Karpas-422 (cell line): ENCODE results near the gene IL17D. TPM values are rescaled to one million over a fixed set of nuclear protein-coding genes. Genes with fewer than 3 reads are reported as not detected.

Experiments
- DNase-seq: peaks from one replicate; pipeline ENCODE4 v3.0.0-alpha.2; 2015
- H2AFZ ChIP-seq: fragments of 200-600 bp; sonication (generic); 2 replicates; pipeline ENCODE4 v1.6.1; 2014; ENCODE audit warnings: antibody characterized with exemption, low read length, mixed read lengths
- H3K27ac ChIP-seq: fragments of 200-600 bp; sonication (generic); 2 replicates; pipeline ENCODE4 v1.5.1; 2014; ENCODE audit warnings: mild to moderate bottlenecking, low read length, moderate library complexity
- H3K27me3 ChIP-seq: fragments of 200-600 bp; sonication (generic); 2 replicates; pipeline ENCODE4 v1.6.1; 2014; ENCODE audit warnings: low read length, mixed read lengths
- H3K36me3 ChIP-seq: fragments of 200-600 bp; sonication (generic); 2 replicates; pipeline ENCODE4 v1.6.1; 2014; ENCODE audit warnings: low read length, mixed read lengths; ENCODE audit not compliant: insufficient read depth
- H3K4me1 ChIP-seq: fragments of 200-600 bp; sonication (generic); 2 replicates; pipeline ENCODE4 v1.6.1; 2014; ENCODE audit warnings: mild to moderate bottlenecking, low read length, mixed read lengths
- H3K4me2 ChIP-seq: fragments of 200-600 bp; sonication (generic); 2 replicates; pipeline ENCODE4 v1.6.1; 2014; ENCODE audit warnings: low read length, low read depth, mild to moderate bottlenecking; ENCODE audit not compliant: poor library complexity, severe bottlenecking
- H3K4me3 ChIP-seq: fragments of 200-600 bp; sonication (generic); 2 replicates; pipeline ENCODE4 v1.5.1; 2014; ENCODE audit warnings: mild to moderate bottlenecking, antibody characterized with exemption, low read length, mixed read lengths
- H3K79me2 ChIP-seq: fragments of 200-600 bp; sonication (generic); 2 replicates; pipeline ENCODE4 v1.6.1; 2014; ENCODE audit warnings: mild to moderate bottlenecking, low read length, mixed read lengths
- H3K9ac ChIP-seq: fragments of 200-600 bp; sonication (generic); 2 replicates; pipeline ENCODE4 v1.6.0; 2014; ENCODE audit warnings: low read length
- H3K9me2 ChIP-seq: fragments of 200-600 bp; sonication (generic), shearing (Covaris generic); replicated peaks from 2 replicates; pipeline ENCODE4 v1.6.0; 2014; ENCODE audit warnings: mild to moderate bottlenecking, low read length, moderate library complexity; ENCODE audit not compliant: insufficient read depth
- H3K9me3 ChIP-seq: fragments of 300-700, 200-600 bp; sonication (generic); 2 replicates; pipeline ENCODE4 v1.6.1; 2014; ENCODE audit warnings: low read length, mixed read lengths
- H4K20me1 ChIP-seq: fragments of 200-600 bp; sonication (generic); 2 replicates; pipeline ENCODE4 v1.6.1; 2014; ENCODE audit warnings: mild to moderate bottlenecking, antibody characterized with exemption, low read length, low read depth; ENCODE audit not compliant: insufficient read depth
- total RNA-seq: library from RNA; depleted of rRNA; stranded (reverse); fragments of >200 nt; shearing (Covaris generic); gene quantifications from 2 replicates; pipeline ENCODE4 v1.2.3, GENCODE V29; 2014; ENCODE audit warnings: low replicate concordance

IL17D gene
- total RNA-seq, 1 experiment from 2014 or later: not detected

GRCh38 chr13:20717581-20718542, 14.4 kb downstream of the IL17D start:
- DNase-seq: no peak
- Histone ChIP-seq H3K27me3 (peaks cover 3% of the 10 kb centered on the region; the same call in 1 of the 2 replicates), H2AFZ (no peak overlapping the region), H4K20me1 (no peaks in the 10 kb centered on the region), H3K4me1 (peaks cover 3% of the 10 kb centered on the region; the same call in 1 of the 2 replicates), H3K27ac (no peak overlapping the region), H3K9ac (no peak overlapping the region), H3K4me2 (no peak overlapping the region), H3K79me2 (no peaks in the 10 kb centered on the region), H3K9me3 (no peaks in the 10 kb centered on the region), H3K4me3 (no peak overlapping the region), H3K36me3 (no peaks in the 10 kb centered on the region), H3K9me2 (no peaks in the 10 kb centered on the region)

- no peak overlapping the region for H3K4me2 ChIP-seq
- H3K79me2 ChIP-seq: no peaks in the 10 kb centered on the region
- H3K4me1 ChIP-seq: no peaks in the 10 kb centered on the region
- H3K27ac ChIP-seq: no peak overlapping the region
- no peaks in the 10 kb centered on the region for H3K9me3 ChIP-seq
- H3K9me2 ChIP-seq: no peaks in the 10 kb centered on the region
- H2AFZ ChIP-seq: no peak overlapping the region
- H4K20me1 ChIP-seq: no peaks in the 10 kb centered on the region
- DNase-seq: no peak
- H3K4me3 ChIP-seq: no peak overlapping the region
- no peaks in the 10 kb centered on the region for H3K27me3 ChIP-seq
- no peaks in the 10 kb centered on the region for H3K36me3 ChIP-seq
- no peak overlapping the region for H3K9ac ChIP-seq
Measured at GRCh38 chr13:20718958-20719566, 15.6 kb downstream of the IL17D start.

- H3K9ac ChIP-seq: no peak overlapping the region
- H2AFZ ChIP-seq: no peak overlapping the region
- H3K79me2 ChIP-seq: no peaks in the 10 kb centered on the region
- H3K36me3 ChIP-seq: no peaks in the 10 kb centered on the region
- H3K9me3 ChIP-seq: no peaks in the 10 kb centered on the region
- H3K4me1 ChIP-seq: no peaks in the 10 kb centered on the region
- no peak overlapping the region for H3K4me2 ChIP-seq
- no peak overlapping the region for H3K27ac ChIP-seq
- no peak for DNase-seq
- no peak overlapping the region for H3K4me3 ChIP-seq
- no peaks in the 10 kb centered on the region for H4K20me1 ChIP-seq
- H3K27me3 ChIP-seq: no peaks in the 10 kb centered on the region
- no peaks in the 10 kb centered on the region for H3K9me2 ChIP-seq
Measured at GRCh38 chr13:20719783-20720182, 16.3 kb downstream of the IL17D start.

GRCh38 chr13:20720499-20720898, 17.0 kb downstream of the IL17D start:
- Histone ChIP-seq H3K27ac (no peak overlapping the region), H3K79me2 (no peaks in the 10 kb centered on the region), H3K4me2 (no peak overlapping the region), H4K20me1 (no peaks in the 10 kb centered on the region), H3K4me3 (no peak overlapping the region), H3K9ac (no peak overlapping the region), H3K9me2 (no peaks in the 10 kb centered on the region), H2AFZ (no peak overlapping the region), H3K27me3 (no peaks in the 10 kb centered on the region), H3K4me1 (no peaks in the 10 kb centered on the region), H3K9me3 (no peaks in the 10 kb centered on the region), H3K36me3 (no peaks in the 10 kb centered on the region)
- no peak for DNase-seq

- Histone ChIP-seq H3K4me3 (no peak overlapping the region), H4K20me1 (no peaks in the 10 kb centered on the region), H2AFZ (no peak overlapping the region), H3K36me3 (no peaks in the 10 kb centered on the region), H3K27ac (no peak overlapping the region), H3K9ac (no peak overlapping the region), H3K4me1 (no peaks in the 10 kb centered on the region), H3K79me2 (no peaks in the 10 kb centered on the region), H3K9me3 (no peaks in the 10 kb centered on the region), H3K27me3 (no peaks in the 10 kb centered on the region), H3K9me2 (no peaks in the 10 kb centered on the region), H3K4me2 (no peak overlapping the region)
- no peak for DNase-seq
Measured at GRCh38 chr13:20721058-20721453, 17.6 kb downstream of the IL17D start.

- DNase-seq: no peak
- Histone ChIP-seq H3K9me3 (no peaks in the 10 kb centered on the region), H3K79me2 (no peaks in the 10 kb centered on the region), H3K36me3 (no peaks in the 10 kb centered on the region), H3K4me3 (no peak overlapping the region), H3K9me2 (no peaks in the 10 kb centered on the region), H3K9ac (no peak overlapping the region), H3K4me2 (no peak overlapping the region), H3K27me3 (no peaks in the 10 kb centered on the region), H3K4me1 (no peaks in the 10 kb centered on the region), H2AFZ (no peak overlapping the region), H3K27ac (no peak overlapping the region), H4K20me1 (no peaks in the 10 kb centered on the region)
Measured at GRCh38 chr13:20721454-20722357, 18.2 kb downstream of the IL17D start.

GRCh38 chr13:20727856-20728255, 24.4 kb downstream of the IL17D start:
- Histone ChIP-seq H4K20me1 (no peaks in the 10 kb centered on the region), H3K27ac (no peak overlapping the region)

More at GRCh38 chr13:20727856-20728255, 24.4 kb downstream of the IL17D start:
- H3K4me3 ChIP-seq: no peak overlapping the region
- H3K9ac ChIP-seq: no peak overlapping the region
- no peaks in the 10 kb centered on the region for H3K9me2 ChIP-seq
- H3K4me2 ChIP-seq: no peak overlapping the region
- no peaks in the 10 kb centered on the region for H3K27me3 ChIP-seq
- no peaks in the 10 kb centered on the region for H3K9me3 ChIP-seq
- no peaks in the 10 kb centered on the region for H3K79me2 ChIP-seq
- no peaks in the 10 kb centered on the region for H3K36me3 ChIP-seq
- no peak overlapping the region for H2AFZ ChIP-seq
- no peaks in the 10 kb centered on the region for H3K4me1 ChIP-seq
- no peak for DNase-seq
